Testis (tissue), 3 donors: ENCODE measurements around the gene RENBP. TPM values are rescaled to one million over a fixed set of nuclear protein-coding genes. Genes with fewer than 3 reads are reported as not detected.
A peak's percentile ranks its signal among the peaks of the same experiment; 100 is the strongest.

Experiments used
- DNase-seq: peaks from one replicate; pipeline ENCODE4 v3.0.0-alpha.2; 2019
- H3K27ac ChIP-seq, 2 donors: fragments of 200-600 bp; sonication (generic); one replicate each; pipeline ENCODE4 v1.5.1; 2019
- H3K27me3 ChIP-seq: fragments of 200-600 bp; sonication (generic); one replicate; pipeline ENCODE4 v1.5.1; 2019
- H3K36me3 ChIP-seq: fragments of 200-600 bp; sonication (generic); one replicate; pipeline ENCODE4 v1.5.1; 2017; ENCODE audit warnings: low read depth; ENCODE audit errors: missing control alignments
- H3K4me1 ChIP-seq: fragments of 200-600 bp; sonication (generic); one replicate; pipeline ENCODE4 v1.5.1; 2019
- H3K4me3 ChIP-seq, 2 donors: fragments of 200-600 bp; sonication (generic); one replicate each; pipeline ENCODE4 v1.5.1; 2017 to 2019
- H3K9me3 ChIP-seq: fragments of 200-600 bp; sonication (generic); one replicate; pipeline ENCODE4 v1.5.1; 2017
- POLR2A ChIP-seq: fragments of 450-650 bp; IDR thresholded peaks from one replicate; pipeline ENCODE4 v1.6.1; 2017; ENCODE audit warnings: antibody characterized with exemption, mild to moderate bottlenecking, moderate library complexity
- WGBS, 2 donors: methylation state at CpG; one replicate each; pipeline ENCODE4 v1.1.5; 2018; 5-methylcytosine and 5-hydroxymethylcytosine counted together
- intact Hi-C: fragments of 100-400 bp; cut with DNase I; formaldehyde crosslinking; loops from one replicate; pipeline ENCODE4 v1.15.1; 2023; ENCODE audit warnings: low total_unique reads
- polyA plus RNA-seq: library from polyadenylated mRNA; stranded (reverse); fragments of 350-450 nt; fragmentation: Illumina TruSeq; extraction: RNeasy Lipid Tissue Mini Kit (QIAGEN cat#74804); gene quantifications from one replicate; pipeline ENCODE4 v1.2.3, GENCODE V29; 2014; ENCODE audit warnings: low read depth, low replicate concordance; ENCODE audit not compliant: insufficient read depth
- total RNA-seq, 2 donors: library from RNA; depleted of rRNA; stranded (reverse); fragments of >200 nt; gene quantifications; one replicate each; pipeline ENCODE4 v1.2.3, GENCODE V29; 2016
- TF ChIP-seq, protein P1 (sequence below), 3 experiments: fragments of 450-650 bp in 2 of 3; fragments of 200-600 bp in 1 of 3; sonication (generic) in 1 of 3; IDR thresholded peaks; one replicate each; pipeline ENCODE4 v1.5.1; 2016 to 2019; ENCODE audit warnings: antibody characterized with exemption in 3 of 3, mild to moderate bottlenecking in 2 of 3, moderate library complexity in 1 of 3

Gene RENBP
- total and polyA plus RNA-seq, 3 donors from 2014 or later: 2.8 to 4.8 (median 3.4) TPM

DNA sequence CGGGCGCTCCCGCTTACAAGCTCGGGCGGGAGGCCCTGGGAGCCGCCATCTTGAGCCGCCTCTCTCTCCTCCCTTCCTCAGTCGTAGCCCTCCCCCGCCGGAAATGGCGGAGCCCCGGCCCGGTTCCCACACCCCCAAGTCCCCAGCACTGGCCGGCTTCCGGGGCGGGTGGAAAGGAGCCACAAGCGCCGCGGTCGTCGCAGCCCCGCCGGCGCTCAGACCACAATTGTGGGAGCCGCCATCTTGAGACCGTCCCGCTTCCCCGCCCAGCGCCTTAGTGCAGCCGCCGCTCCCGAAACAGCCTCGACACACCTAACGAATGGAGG lies 26.6 kb upstream of the RENBP start:
- Histone ChIP-seq H3K9me3 (no peaks in the 10 kb centered on the region), H3K27me3 (no peaks in the 10 kb centered on the region), H3K4me1 (peaks cover 12% of the 10 kb centered on the region), H3K36me3 (no peaks in the 10 kb centered on the region), H3K27ac (peak overlapping the region; percentile 98 to 99), H3K4me3 (peak overlapping the region; percentile 74 to 88)
- intact Hi-C loops: no loop called here
- WGBS, 2 donors: 0% methylated on average over 25 of the region's 34 CpGs; no CpG with 5 or more reads in 1 of the 2 donors
- TF ChIP-seq, protein P1, sequence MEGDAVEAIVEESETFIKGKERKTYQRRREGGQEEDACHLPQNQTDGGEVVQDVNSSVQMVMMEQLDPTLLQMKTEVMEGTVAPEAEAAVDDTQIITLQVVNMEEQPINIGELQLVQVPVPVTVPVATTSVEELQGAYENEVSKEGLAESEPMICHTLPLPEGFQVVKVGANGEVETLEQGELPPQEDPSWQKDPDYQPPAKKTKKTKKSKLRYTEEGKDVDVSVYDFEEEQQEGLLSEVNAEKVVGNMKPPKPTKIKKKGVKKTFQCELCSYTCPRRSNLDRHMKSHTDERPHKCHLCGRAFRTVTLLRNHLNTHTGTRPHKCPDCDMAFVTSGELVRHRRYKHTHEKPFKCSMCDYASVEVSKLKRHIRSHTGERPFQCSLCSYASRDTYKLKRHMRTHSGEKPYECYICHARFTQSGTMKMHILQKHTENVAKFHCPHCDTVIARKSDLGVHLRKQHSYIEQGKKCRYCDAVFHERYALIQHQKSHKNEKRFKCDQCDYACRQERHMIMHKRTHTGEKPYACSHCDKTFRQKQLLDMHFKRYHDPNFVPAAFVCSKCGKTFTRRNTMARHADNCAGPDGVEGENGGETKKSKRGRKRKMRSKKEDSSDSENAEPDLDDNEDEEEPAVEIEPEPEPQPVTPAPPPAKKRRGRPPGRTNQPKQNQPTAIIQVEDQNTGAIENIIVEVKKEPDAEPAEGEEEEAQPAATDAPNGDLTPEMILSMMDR (IDR thresholded peaks at IDR 0.05): no peak
- no peak for TF ChIP-seq POLR2A
- peak; percentile 88 for DNase-seq

DNA sequence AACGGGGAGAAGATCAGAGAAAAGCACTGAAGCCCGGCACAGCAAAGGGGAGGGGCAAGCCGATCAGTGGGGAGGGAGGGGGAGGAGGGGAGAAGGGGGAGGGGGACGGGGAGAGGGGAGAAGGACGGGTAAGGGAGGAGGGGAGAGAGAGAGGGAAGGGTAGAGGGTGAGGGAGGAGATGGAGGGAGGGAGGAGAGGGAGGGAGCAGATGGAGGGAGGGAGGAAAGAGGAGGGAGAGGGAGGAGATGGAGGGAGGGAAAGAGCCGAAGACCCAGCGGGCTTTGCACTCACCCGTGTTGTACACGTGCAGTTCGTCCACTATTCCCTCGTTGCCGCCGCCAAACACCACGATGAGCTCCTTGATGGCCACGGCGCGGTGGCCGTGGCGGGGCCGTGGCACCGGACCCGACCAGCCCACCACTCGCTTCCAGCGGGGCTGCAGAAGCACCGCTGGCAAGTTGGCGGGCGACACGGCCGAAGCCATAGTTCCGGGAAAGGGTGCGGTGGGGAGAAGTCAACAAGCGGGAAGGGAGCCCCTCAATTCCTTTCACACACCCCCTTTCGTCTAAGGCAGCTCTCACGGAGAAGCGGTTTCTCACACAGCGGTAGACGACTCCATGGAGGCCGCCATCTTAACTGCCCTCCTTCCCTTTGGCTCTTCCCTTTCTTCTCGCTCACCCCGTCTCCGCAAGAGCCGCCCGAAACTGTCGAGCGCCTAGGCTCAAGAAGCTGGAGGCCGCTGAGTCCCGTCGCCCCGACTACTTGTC lies 26.1 kb upstream of the RENBP start:
- intact Hi-C loops: no loop called here
- peak; percentile 42 for DNase-seq
- Histone ChIP-seq H3K36me3 (no peaks in the 10 kb centered on the region), H3K27ac (peak overlapping the region; percentile 98 to 99), H3K27me3 (no peaks in the 10 kb centered on the region), H3K9me3 (no peaks in the 10 kb centered on the region), H3K4me1 (peaks cover 12% of the 10 kb centered on the region), H3K4me3 (peak overlapping the region; percentile 74 to 88)
- 0% methylated on average over 3 to 37 of the region's 49 CpGs for WGBS, 2 donors
- TF ChIP-seq, protein P1 (IDR thresholded peaks at IDR 0.05): no peak
- no peak for TF ChIP-seq POLR2A

DNA sequence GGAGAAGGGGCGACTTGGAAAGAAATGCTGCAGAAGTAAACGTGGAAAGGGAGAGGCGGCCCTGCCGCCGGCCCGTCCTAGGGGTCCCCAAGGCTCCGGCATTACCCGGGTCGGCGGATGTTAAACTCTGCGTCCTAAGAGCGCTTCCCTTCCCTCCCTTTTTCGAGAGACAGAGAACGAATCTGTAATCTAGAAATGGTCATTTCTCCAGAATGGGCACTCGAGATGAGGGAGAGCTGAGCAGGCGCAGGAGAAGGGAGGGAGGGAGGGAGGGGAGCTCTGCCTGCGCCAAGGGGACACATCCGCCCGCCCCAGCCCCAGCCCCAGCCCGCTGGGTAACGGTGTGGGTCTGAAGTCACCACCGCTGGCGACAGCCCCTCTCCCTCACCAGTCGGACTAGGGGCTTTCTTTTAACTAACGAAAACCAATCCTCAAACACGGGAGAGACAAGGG lies 25.5 kb upstream of the RENBP start:
- intact Hi-C loops: no loop called here
- Histone ChIP-seq H3K9me3 (no peaks in the 10 kb centered on the region), H3K36me3 (no peaks in the 10 kb centered on the region), H3K27ac (peak overlapping the region; percentile 98 to 99), H3K27me3 (no peaks in the 10 kb centered on the region), H3K4me3 (peak overlapping the region; percentile 74 to 88), H3K4me1 (peaks cover 15% of the 10 kb centered on the region)
- 1 to 3% methylated on average over 12 to 26 of the region's 26 CpGs for WGBS, 2 donors
- peak; percentile 43 for DNase-seq
- TF ChIP-seq POLR2A: no peak

DNA sequence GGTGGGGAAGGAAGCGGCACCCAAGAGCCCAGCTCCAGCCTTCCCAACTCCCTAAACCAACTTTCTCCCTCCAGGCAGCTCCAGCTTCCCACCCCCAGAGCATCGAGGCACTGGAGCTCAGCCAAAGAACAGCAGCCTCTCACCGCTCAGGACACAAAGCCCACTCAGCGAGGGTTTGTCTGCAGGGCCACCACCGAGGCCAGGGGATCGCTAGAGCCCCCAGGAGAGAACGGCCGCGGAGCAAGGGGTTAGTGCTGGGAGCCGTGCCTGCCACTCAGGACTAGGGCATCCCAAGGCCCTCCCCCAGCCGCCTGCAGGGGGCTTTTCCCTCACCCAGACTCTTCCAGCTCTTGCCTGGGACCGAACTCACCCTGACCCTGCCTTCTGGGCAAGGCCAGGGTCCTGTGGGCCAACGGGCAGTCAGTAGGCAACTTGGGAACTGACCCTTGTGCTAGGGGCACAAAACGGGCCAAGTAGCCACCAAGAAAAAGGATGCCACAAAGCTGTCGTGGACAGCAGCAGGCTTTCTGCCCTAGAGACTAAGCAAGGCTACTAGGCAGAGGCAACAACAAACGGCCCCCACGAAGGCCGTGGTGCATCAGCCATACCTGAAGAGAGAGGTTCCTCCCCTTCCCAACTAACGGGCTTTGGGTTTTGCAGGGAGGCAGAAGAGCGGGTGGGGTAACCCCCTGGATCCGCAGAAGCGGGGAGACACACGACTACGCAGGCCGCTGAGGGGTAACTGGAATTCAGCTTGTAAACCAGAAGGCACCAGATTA lies 24.9 kb upstream of the RENBP start:
- no peak for TF ChIP-seq POLR2A
- TF ChIP-seq, protein P1 (IDR thresholded peaks at IDR 0.05): no peak
- no peak for DNase-seq
- Histone ChIP-seq H3K4me1 (peaks cover 19% of the 10 kb centered on the region), H3K4me3 (peak overlapping the region; percentile 74 to 88), H3K36me3 (no peaks in the 10 kb centered on the region), H3K9me3 (no peaks in the 10 kb centered on the region), H3K27me3 (no peaks in the 10 kb centered on the region), H3K27ac (peak overlapping the region; percentile 98 to 99)
- WGBS, 2 donors: 1 to 5% methylated on average over 8 to 18 of the region's 25 CpGs
- intact Hi-C loops: no loop called here

DNA sequence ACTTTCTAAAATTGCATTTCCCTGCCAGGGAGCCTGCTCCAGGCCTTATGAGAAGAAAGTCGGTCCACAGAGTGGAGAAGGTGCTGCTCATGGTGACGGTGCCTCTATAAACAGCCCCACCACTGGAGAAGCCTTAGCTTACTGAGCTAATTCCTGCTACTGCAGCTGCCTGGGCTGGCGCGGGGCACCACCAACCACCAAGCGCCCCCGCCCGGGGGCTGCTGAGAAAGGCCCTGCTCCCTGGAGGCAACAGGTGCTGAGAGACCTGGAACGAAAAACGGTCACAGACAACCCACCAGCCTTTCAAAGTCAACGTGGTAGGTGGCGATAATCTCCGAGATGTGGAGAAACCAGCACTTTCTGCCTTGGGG lies 24.3 kb upstream of the RENBP start:
- H3K4me3 ChIP-seq: peak overlapping the region in 1 of 2 donors; percentile 88
- DNase-seq: no peak
- TF ChIP-seq, protein P1 (IDR thresholded peaks at IDR 0.05): no peak
- TF ChIP-seq POLR2A: no peak
- WGBS, 2 donors: 14 to 17% methylated on average over 1 to 5 of the region's 12 CpGs
- H3K27ac ChIP-seq: peak overlapping the region in 1 of 2 donors; percentile 30
- no peaks in the 10 kb centered on the region for H3K27me3 ChIP-seq
- H3K9me3 ChIP-seq: no peaks in the 10 kb centered on the region
- no peaks in the 10 kb centered on the region for H3K36me3 ChIP-seq
- peaks cover 19% of the 10 kb centered on the region for H3K4me1 ChIP-seq
- intact Hi-C loops: no loop called here
